GM12878 (cell line): Measurements from ENCODE around the gene RIMBP2. TPM values are rescaled to one million over a fixed set of nuclear protein-coding genes. Genes with fewer than 3 reads are reported as not detected.

ENCODE experiments used
- ATAC-seq: fragments of 200-7000 bp; cut with Tn5 transposase; 3 replicates; pipeline ENCODE4 v1.9.1; 2020; ENCODE audit warnings: mild to moderate bottlenecking, moderate library complexity
- BruUV-seq: library from RNA; stranded (reverse); fragments of 400-500 nt; replicated peaks from 2 replicates; lab custom pipeline; 2021; lab: Mats Ljungman, UMichigan
- CTCF ChIA-PET: fragments of 300-600 bp; sonication (Branson Sonifier 250); formaldehyde crosslinking; extraction: SDS; loops from one replicate; lab custom pipeline; 2021; ENCODE audit warnings: inconsistent platforms; lab: Yijun Ruan, JAX
- POLR2A ChIA-PET: fragments of 350-600 bp; formaldehyde crosslinking; extraction: SDS; loops from one replicate; lab custom pipeline; 2021; ENCODE audit warnings: inconsistent platforms; lab: Charles Lee
- RAD21 ChIA-PET: fragments of 300-600 bp; sonication (Branson Sonifier 250); formaldehyde crosslinking; loops from one replicate; lab custom pipeline; 2023; ENCODE audit warnings: antibody characterized with exemption; ENCODE audit not compliant: unreplicated experiment; lab: Charles Lee
- SMC1A ChIA-PET: fragments of 300-600 bp; sonication (Branson Sonifier 250); formaldehyde crosslinking; loops from one replicate; lab custom pipeline; 2023; ENCODE audit not compliant: unreplicated experiment, uncharacterized antibody; lab: Charles Lee
- DNase-seq: peaks from one replicate; pipeline ENCODE4 v3.0.0-alpha.2; 2011; ENCODE audit warnings: low read depth, low spot score
- FAIRE-seq: peaks from 3 replicates; lab custom pipeline; 2011; peaks lifted over from hg19 to GRCh38; lab: Jason Lieb, UNC
- H2AFZ ChIP-seq: 2 replicates; pipeline ENCODE4 v1.6.0; 2011; ENCODE audit warnings: low read depth, low read length, control low read depth; ENCODE audit not compliant: control insufficient read depth
- H3K27ac ChIP-seq: 2 replicates; pipeline ENCODE4 v1.5.1; 2011; ENCODE audit warnings: control low read depth; ENCODE audit not compliant: control insufficient read depth, insufficient read depth
- H3K27me3 ChIP-seq, 2 experiments: replicated peaks in 1 of 2; 2 replicates each; pipeline versions ENCODE4 v1.6.0 to v1.6.1; 2011; ENCODE audit warnings: low read length in 1 of 2; ENCODE audit not compliant: control insufficient read depth in 2 of 2, insufficient read depth in 2 of 2
- H3K36me3 ChIP-seq, 2 experiments: 2 replicates each; pipeline ENCODE4 v1.5.1; 2011; ENCODE audit warnings: low read length in 1 of 2; ENCODE audit not compliant: control insufficient read depth in 2 of 2, insufficient read depth in 2 of 2
- H3K4me1 ChIP-seq: 2 replicates; pipeline ENCODE4 v1.6.1; 2011; ENCODE audit warnings: mild to moderate bottlenecking, low read length, moderate library complexity, mixed read lengths; ENCODE audit not compliant: control insufficient read depth, insufficient read depth
- H3K4me2 ChIP-seq: 2 replicates; pipeline ENCODE4 v1.6.0; 2011; ENCODE audit warnings: control low read depth; ENCODE audit not compliant: control insufficient read depth, insufficient read depth
- H3K4me3 ChIP-seq: fragments of 200-600 bp; sonication (generic); 2 replicates; pipeline ENCODE4 v1.5.1; 2016
- H3K79me2 ChIP-seq: 2 replicates; pipeline ENCODE4 v1.6.0; 2011; ENCODE audit warnings: low read length; ENCODE audit not compliant: control insufficient read depth, insufficient read depth
- H3K9ac ChIP-seq: 2 replicates; pipeline ENCODE4 v1.8.0; 2011; ENCODE audit warnings: low read length, control low read depth, mixed read lengths; ENCODE audit not compliant: control insufficient read depth, insufficient read depth
- H3K9me3 ChIP-seq: replicated peaks from 3 replicates; pipeline ENCODE4 v1.5.1; 2011; ENCODE audit warnings: mild to moderate bottlenecking, low read length; ENCODE audit not compliant: control insufficient read depth, insufficient read depth
- H4K20me1 ChIP-seq: 2 replicates; pipeline ENCODE4 v1.6.0; 2011; ENCODE audit not compliant: control insufficient read depth, insufficient read depth
- MLLT1 ChIP-seq: fragments of 450-650 bp; IDR thresholded peaks from 2 replicates; pipeline ENCODE4 v1.6.1; 2016; ENCODE audit warnings: mild to moderate bottlenecking
- MYC ChIP-seq: IDR thresholded peaks from 2 replicates; pipeline ENCODE4 v1.6.1; 2011; ENCODE audit warnings: mild to moderate bottlenecking, low read length, moderate library complexity, inconsistent platforms; ENCODE audit not compliant: insufficient read depth, insufficient replicate concordance, insufficient read length, severe bottlenecking
- POLR2AphosphoS2 ChIP-seq: IDR thresholded peaks from 2 replicates; pipeline ENCODE4 v1.6.1; 2011; ENCODE audit warnings: low read depth, mild to moderate bottlenecking, low read length, improper control_type of control experiment, moderate library complexity
- RELA ChIP-seq: fragments of 450-650 bp; IDR thresholded peaks from 2 replicates; pipeline ENCODE4 v1.8.0; 2014; ENCODE audit warnings: borderline replicate concordance; ENCODE audit not compliant: partially characterized antibody
- WGBS: methylation state at CpG from one replicate; pipeline ENCODE4 v1.1.6; 2016; ENCODE audit warnings: low lambda C conversion rate; ENCODE audit not compliant: insufficient replicate concordance, insufficient coverage; ENCODE audit errors: missing lambda C conversion rate; 5-methylcytosine and 5-hydroxymethylcytosine counted together
- in situ Hi-C: fragments of 300-500 bp; cut with MboI; formaldehyde crosslinking; loops from 9 replicates; pipeline ENCODE4 v1.14.3; 2018; ENCODE audit warnings: mixed read lengths
- intact Hi-C: fragments of 100-400 bp; cut with micrococcal nuclease; formaldehyde crosslinking; loops from one replicate; pipeline ENCODE4 v1.14.2; 2022; ENCODE audit not compliant: unreplicated experiment
- polyA plus RNA-seq, 11 experiments: library from polyadenylated mRNA; depleted of rRNA in 4 of 11; unstranded in 6 of 11; stranded (reverse) in 5 of 11; fragments of >200 nt; fragmentation: Nextera tagmentation in 4 of 11; fragmentation: Illumina TruSeq in 1 of 11; extraction: Ambion mirVana in 4 of 11; extraction: Trizol in 1 of 11; gene quantifications; 1 replicate in 1 of 11; 2 replicates in 10 of 11; pipeline versions ENCODE4 v1.2.1 to v1.2.3, GENCODE V29; 2011 to 2016; ENCODE audit warnings: inconsistent platforms in 2 of 11, missing spikeins in 2 of 11, low read depth in 1 of 11
- total RNA-seq, 4 experiments: library from RNA; depleted of rRNA in 3 of 4; stranded (reverse); fragments of >200 nt in 3 of 4; fragmentation: Illumina TruSeq in 1 of 4; extraction: Trizol in 1 of 4; gene quantifications; 2 replicates each; pipeline versions ENCODE4 v1.2.1 to v1.2.3, GENCODE V29; 2013 to 2021
- TF ChIP-seq, protein P1 (sequence below): IDR thresholded peaks from 2 replicates; pipeline ENCODE4 v1.6.1; 2011; ENCODE audit warnings: borderline replicate concordance, low read depth, mild to moderate bottlenecking, moderate library complexity, low read length; ENCODE audit not compliant: insufficient read depth, poor library complexity, severe bottlenecking

Gene RIMBP2
- total and polyA plus RNA-seq, 10 of the 15 experiments (the other 5 are each of a cell fraction or from before 2014, with no cell fraction given) = 0.04 to 2.9 (median 0.07) TPM; not detected in 1

- ChIA-PET CTCF (no interaction called here), POLR2A (interaction anchor here (0.7 kb wide), 1 partner anchor 157 kb away, joined by 3 read pairs; no protein-coding TSS in a partner anchor), SMC1A (no interaction called here), RAD21 (no interaction called here)
- Histone ChIP-seq H2AFZ (no peak overlapping the region), H3K9me3 (no peaks in the 10 kb centered on the region; the same call in 2 of the 3 replicates), H3K4me2 (no peak overlapping the region), H3K27me3 (no peaks in the 10 kb centered on the region), H3K4me3 (no peak overlapping the region), H3K9ac (no peak overlapping the region), H3K4me1 (no peaks in the 10 kb centered on the region), H3K79me2 (no peaks in the 10 kb centered on the region), H3K36me3 (no peaks in the 10 kb centered on the region), H3K27ac (no peak overlapping the region), H4K20me1 (no peaks in the 10 kb centered on the region)
- no peak for DNase-seq
- ATAC-seq = no peak
- no peak for FAIRE-seq
- BruUV-seq = no TSS peak
- in situ Hi-C loops (no loop called here), intact Hi-C loops (no loop called here)
- WGBS = 84% methylated on average over 30 of the region's 32 CpGs
- no peak for TF ChIP-seq RELA
- TF ChIP-seq MYC = no peak
- no peak for TF ChIP-seq POLR2AphosphoS2
- TF ChIP-seq, protein P1, sequence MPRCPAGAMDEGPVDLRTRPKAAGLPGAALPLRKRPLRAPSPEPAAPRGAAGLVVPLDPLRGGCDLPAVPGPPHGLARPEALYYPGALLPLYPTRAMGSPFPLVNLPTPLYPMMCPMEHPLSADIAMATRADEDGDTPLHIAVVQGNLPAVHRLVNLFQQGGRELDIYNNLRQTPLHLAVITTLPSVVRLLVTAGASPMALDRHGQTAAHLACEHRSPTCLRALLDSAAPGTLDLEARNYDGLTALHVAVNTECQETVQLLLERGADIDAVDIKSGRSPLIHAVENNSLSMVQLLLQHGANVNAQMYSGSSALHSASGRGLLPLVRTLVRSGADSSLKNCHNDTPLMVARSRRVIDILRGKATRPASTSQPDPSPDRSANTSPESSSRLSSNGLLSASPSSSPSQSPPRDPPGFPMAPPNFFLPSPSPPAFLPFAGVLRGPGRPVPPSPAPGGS = peak; percentile 80
- TF ChIP-seq MLLT1 = no peak
Observed at GRCh38 chr12:130728158-130729058, 12.3 kb upstream of the RIMBP2 start.
